NT2/D1 (cell line): ENCODE measurements around the gene RPL22L1.

Source experiments
- SUZ12 ChIP-seq: IDR thresholded peaks from 2 replicates; pipeline ENCODE4 v1.6.1; 2011; ENCODE audit not compliant: insufficient read length, insufficient read depth; ENCODE audit errors: extremely low read depth
- YY1 ChIP-seq: IDR thresholded peaks from 2 replicates; pipeline ENCODE4 v1.6.1; 2011; ENCODE audit not compliant: insufficient read length, insufficient read depth
- ZNF274 ChIP-seq: IDR thresholded peaks from 2 replicates; pipeline ENCODE4 v1.6.1; 2011; ENCODE audit warnings: mild to moderate bottlenecking, low read depth, low read length

GRCh38 chr3:170896781-170897180 is 26.8 kb upstream of the RPL22L1 start:
- TF ChIP-seq SUZ12 (no peak), ZNF274 (no peak), YY1 (no peak)
